ENCODE results near the gene JADE3. TPM values are rescaled to one million over a fixed set of nuclear protein-coding genes. Genes with fewer than 3 reads are reported as not detected.

Gene JADE3
- total RNA-seq, 2 experiments from 2014 or later, result 0.51 to 0.74 TPM

DNA sequence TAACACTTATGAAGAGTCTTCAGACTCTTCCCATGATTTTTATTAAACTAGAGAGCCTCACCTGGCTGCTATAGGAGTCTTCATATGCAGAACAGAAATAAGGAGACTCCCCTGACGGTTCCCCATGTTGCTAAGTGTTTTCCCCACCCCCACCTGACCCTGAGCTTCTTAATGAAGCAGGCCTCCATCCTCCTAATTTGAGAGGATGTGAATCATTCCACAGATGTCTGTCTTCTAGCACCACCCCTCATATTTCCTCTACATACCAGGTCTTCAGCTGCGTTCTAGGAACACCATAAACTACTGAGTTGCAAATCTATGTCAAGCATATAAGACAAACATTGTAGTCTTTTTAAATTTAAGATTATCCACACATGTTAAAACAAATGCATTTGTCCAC lies 38.5 kb upstream of the JADE3 start:
- no peaks in the 10 kb centered on the region for H3K9me3 Mint-ChIP-seq
- H3K27ac Mint-ChIP-seq, result no peak overlapping the region
- POLR2A ChIA-PET, result no interaction called here
- H3K4me1 Mint-ChIP-seq (ENCODE audit: low read depth), result peaks cover 6% of the 10 kb centered on the region
- CTCF ChIA-PET, result interaction anchor here (1.5 kb wide), 1 partner anchor 12 kb away, joined by 3 read pairs; no protein-coding TSS in a partner anchor
- H3K36me3 Mint-ChIP-seq (ENCODE audit: low read depth), result peaks cover 2% of the 10 kb centered on the region
- ATAC-seq, result no peak
- H3K27me3 Mint-ChIP-seq, result no peaks in the 10 kb centered on the region
- intact Hi-C loops (cut with micrococcal nuclease), result no loop called here
- no peak for DNase-seq
- TF ChIP-seq, protein P1, sequence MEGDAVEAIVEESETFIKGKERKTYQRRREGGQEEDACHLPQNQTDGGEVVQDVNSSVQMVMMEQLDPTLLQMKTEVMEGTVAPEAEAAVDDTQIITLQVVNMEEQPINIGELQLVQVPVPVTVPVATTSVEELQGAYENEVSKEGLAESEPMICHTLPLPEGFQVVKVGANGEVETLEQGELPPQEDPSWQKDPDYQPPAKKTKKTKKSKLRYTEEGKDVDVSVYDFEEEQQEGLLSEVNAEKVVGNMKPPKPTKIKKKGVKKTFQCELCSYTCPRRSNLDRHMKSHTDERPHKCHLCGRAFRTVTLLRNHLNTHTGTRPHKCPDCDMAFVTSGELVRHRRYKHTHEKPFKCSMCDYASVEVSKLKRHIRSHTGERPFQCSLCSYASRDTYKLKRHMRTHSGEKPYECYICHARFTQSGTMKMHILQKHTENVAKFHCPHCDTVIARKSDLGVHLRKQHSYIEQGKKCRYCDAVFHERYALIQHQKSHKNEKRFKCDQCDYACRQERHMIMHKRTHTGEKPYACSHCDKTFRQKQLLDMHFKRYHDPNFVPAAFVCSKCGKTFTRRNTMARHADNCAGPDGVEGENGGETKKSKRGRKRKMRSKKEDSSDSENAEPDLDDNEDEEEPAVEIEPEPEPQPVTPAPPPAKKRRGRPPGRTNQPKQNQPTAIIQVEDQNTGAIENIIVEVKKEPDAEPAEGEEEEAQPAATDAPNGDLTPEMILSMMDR (IDR thresholded peaks at IDR 0.05), result no peak
- no peak overlapping the region for H3K4me3 Mint-ChIP-seq

DNA sequence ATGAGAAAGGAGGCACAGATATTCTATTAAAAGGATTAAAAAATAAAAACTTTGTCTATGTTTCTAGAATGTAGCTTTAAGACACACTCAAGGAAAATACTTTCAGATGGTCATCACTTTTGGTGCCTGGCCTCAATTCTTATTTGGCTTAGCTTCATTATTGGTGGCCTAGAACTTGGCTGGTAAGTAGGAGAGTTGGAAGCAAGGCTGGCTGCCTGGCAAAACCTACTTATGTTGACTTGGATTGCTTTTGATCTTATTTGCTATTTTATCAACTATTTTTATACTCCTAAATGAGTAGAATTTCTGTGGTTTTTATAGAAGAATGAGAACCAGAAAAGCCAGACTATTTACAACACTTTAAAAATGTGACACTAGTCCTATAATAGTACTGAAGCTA lies 35.3 kb upstream of the JADE3 start:
- DNase-seq (no peak), ATAC-seq (no peak)
- H3K27ac Mint-ChIP-seq, result no peak overlapping the region
- peaks cover 2% of the 10 kb centered on the region for H3K36me3 Mint-ChIP-seq (ENCODE audit: low read depth)
- intact Hi-C loops (cut with micrococcal nuclease), result no loop called here
- TF ChIP-seq, protein P1 (IDR thresholded peaks at IDR 0.05), result no peak
- ChIA-PET CTCF (no interaction called here), POLR2A (no interaction called here)
- peaks cover 6% of the 10 kb centered on the region for H3K4me1 Mint-ChIP-seq (ENCODE audit: low read depth)
- H3K9me3 Mint-ChIP-seq, result no peaks in the 10 kb centered on the region
- no peaks in the 10 kb centered on the region for H3K27me3 Mint-ChIP-seq
- H3K4me3 Mint-ChIP-seq, result no peak overlapping the region

DNA sequence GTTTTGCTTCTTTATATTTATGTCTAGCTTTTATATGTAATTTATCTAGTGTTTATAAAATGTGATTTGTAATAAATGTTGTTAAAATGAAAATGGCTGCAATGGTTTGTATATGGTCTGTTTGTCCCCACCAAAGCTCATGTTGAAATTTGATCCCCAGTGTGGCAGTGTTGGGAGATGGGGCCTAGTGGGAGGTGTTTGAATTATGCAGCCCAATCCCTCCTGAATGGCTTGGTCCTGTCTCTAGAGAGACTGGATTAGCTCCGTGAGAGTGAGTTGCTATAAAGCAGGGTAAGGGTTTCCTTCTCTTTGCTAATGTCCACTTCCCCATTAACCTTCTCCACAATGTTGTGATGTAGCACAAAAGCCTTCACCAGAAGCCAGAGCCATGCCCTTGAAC lies 30.0 kb upstream of the JADE3 start:
- no peak overlapping the region for H3K4me3 Mint-ChIP-seq
- H3K27me3 Mint-ChIP-seq, result no peaks in the 10 kb centered on the region
- H3K27ac Mint-ChIP-seq, result no peak overlapping the region
- POLR2A ChIA-PET, result no interaction called here
- no peak for ATAC-seq
- H3K9me3 Mint-ChIP-seq, result no peaks in the 10 kb centered on the region
- no peaks in the 10 kb centered on the region for H3K36me3 Mint-ChIP-seq (ENCODE audit: low read depth)
- peaks cover 2% of the 10 kb centered on the region for H3K4me1 Mint-ChIP-seq (ENCODE audit: low read depth)
- intact Hi-C loops (cut with micrococcal nuclease), result no loop called here
- DNase-seq, result no peak
- CTCF ChIA-PET, result no interaction called here
- TF ChIP-seq, protein P1 (IDR thresholded peaks at IDR 0.05), result no peak

DNA sequence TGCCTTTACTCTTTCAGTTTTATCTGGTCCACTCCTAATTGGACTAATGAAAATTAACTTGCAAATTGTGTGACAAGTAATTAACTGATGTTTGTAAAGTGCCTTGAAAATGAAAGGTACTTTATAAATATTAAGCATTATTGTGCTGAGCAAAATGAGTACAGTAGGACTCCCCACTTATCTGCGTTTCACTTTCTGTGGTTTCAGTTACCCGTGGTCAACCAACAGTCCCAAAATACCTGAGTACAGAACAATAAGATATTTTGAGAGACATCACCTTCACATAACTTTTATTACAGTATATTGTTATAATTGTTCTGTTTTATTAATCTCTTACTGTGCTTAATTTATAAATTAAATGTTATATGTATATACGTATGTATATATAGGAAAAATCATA lies 27.4 kb upstream of the JADE3 start:
- H3K36me3 Mint-ChIP-seq (ENCODE audit: low read depth), result no peaks in the 10 kb centered on the region
- no peaks in the 10 kb centered on the region for H3K9me3 Mint-ChIP-seq
- intact Hi-C loops (cut with micrococcal nuclease), result no loop called here
- ATAC-seq, result no peak
- CTCF ChIA-PET, result no interaction called here
- H3K27ac Mint-ChIP-seq, result no peak overlapping the region
- TF ChIP-seq, protein P1 (IDR thresholded peaks at IDR 0.05), result no peak
- H3K27me3 Mint-ChIP-seq, result no peaks in the 10 kb centered on the region
- POLR2A ChIA-PET, result no interaction called here
- no peaks in the 10 kb centered on the region for H3K4me1 Mint-ChIP-seq (ENCODE audit: low read depth)
- no peak for DNase-seq
- H3K4me3 Mint-ChIP-seq, result no peak overlapping the region

DNA sequence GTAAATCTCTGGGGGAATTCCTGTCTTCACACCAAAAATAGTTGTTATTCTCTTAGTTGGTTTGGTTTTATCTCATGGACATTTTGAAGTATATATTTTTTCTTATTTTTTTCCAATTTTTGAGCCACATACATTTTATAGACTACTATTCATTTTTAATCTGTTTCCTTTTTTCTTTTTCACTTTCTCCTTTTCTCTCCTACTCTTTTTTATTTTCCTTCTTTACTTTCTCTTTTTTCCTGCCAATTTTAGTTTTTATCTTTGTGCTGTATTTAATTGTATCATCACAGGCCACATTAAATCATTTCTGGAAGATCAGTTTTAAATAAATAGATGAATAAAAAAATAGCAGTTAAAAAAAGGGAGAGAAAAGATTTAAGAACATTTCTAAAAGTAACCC lies 14.0 kb upstream of the JADE3 start:
- Mint-ChIP-seq H3K4me1 (ENCODE audit: low read depth) (no peaks in the 10 kb centered on the region), H3K27me3 (peaks cover 5% of the 10 kb centered on the region), H3K9me3 (no peaks in the 10 kb centered on the region), H3K36me3 (ENCODE audit: low read depth) (no peaks in the 10 kb centered on the region), H3K4me3 (no peak overlapping the region), H3K27ac (no peak overlapping the region)
- POLR2A ChIA-PET, result no interaction called here
- DNase-seq, result no peak
- no peak for ATAC-seq
- TF ChIP-seq, protein P1 (IDR thresholded peaks at IDR 0.05), result no peak
- intact Hi-C loops (cut with micrococcal nuclease), result no loop called here
- CTCF ChIA-PET, result no interaction called here

All from activated CD8-positive, alpha-beta T cell treated with anti-CD3 and anti-CD28 coated beads for 36 hours (primary cell).